ENCODE measurements around the gene PHOSPHO1.

GRCh38 chr17:49226771-49227435 lies 3.7 kb downstream of the PHOSPHO1 start:
- TF ChIP-seq GATA3 (IDR thresholded peaks at IDR 0.05; ENCODE audit: low read depth, low read length): no peak
- no peak for TF ChIP-seq GATA2 (IDR thresholded peaks at IDR 0.05; ENCODE audit: low read depth, low read length)

Measured in SH-SY5Y (cell line).